ENCODE data around the gene CBLL1. TPM values are rescaled to one million over a fixed set of nuclear protein-coding genes. Genes with fewer than 3 reads are reported as not detected.

The CBLL1 gene
- total RNA-seq, 1 experiment from 2014 or later: 41.4 TPM

- no peaks in the 10 kb centered on the region for H3K36me3 ChIP-seq
- H3K27ac ChIP-seq: no peak within 1 kb of the TSS
- no peaks in the 10 kb centered on the region for H3K4me1 ChIP-seq (replicated peaks)
- no peak within 1 kb of the TSS for H3K4me3 ChIP-seq
- no peaks in the 10 kb centered on the region for H3K9me3 ChIP-seq (replicated peaks)
- 0 out of 2 replicates have a peak, but pooled peaks cover 4% of the 10 kb centered on the region for H3K27me3 ChIP-seq (replicated peaks)
- DNase-seq (ENCODE audit: low read depth in 1 of 2, low spot score in 2 of 2): no peak
These were observed 59.2 kb downstream of the CBLL1 start, which contains the start of gene SLC26A3 for GRCh38 chr7:107803009-107803610. Gene SLC26A3 (minus strand): TSS chr7:107803223. CDS start chr7:107794509, 8,714 bp downstream.

DNA sequence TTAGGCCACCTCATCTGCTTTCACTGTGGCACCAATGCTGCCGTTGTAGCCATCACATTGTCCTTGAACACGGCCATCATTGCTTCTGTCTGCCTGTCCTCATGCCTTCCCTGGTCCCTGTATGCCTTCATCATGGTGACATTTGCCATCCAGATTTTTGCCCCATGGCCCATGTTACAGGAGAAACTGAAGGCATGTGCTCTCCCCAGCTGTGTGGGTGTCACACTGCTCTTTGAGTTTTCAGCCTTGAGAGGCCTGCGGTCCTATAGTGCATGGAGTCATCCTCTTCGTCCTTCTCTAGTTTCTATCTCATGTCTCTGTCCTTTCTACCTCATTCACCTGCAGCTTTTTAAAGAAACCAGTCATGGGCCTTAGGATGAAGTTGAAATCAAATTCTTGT lies 65.2 kb downstream of the CBLL1 start:
- H3K36me3 ChIP-seq: no peaks in the 10 kb centered on the region
- H3K4me1 ChIP-seq (replicated peaks): no peaks in the 10 kb centered on the region
- H3K9me3 ChIP-seq (replicated peaks): no peaks in the 10 kb centered on the region
- H3K27me3 ChIP-seq (replicated peaks): 0 out of 2 replicates have a peak, but pooled peaks cover 2% of the 10 kb centered on the region
- H3K27ac ChIP-seq: no peak overlapping the region
- DNase-seq (ENCODE audit: low read depth in 1 of 2, low spot score in 2 of 2): no peak
- no peak overlapping the region for H3K4me3 ChIP-seq

DNA sequence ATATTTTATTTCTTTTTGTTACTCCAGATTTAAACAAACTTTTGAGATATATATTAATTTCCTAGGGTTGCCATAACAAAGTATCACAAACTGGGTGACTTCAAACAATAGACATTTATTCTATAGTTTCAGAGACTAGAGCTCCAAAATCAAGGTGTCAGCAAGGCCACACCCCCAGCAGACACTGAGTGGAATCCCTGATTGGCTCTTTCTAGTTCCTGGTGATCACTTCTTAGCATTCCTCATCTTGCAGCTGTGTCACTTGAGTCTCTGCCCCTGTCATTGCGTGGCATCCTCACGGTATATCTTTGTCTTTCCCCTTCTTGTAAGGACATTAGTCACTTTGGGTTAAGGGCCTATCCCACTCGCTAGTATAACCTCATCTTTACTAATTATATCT lies 66.7 kb downstream of the CBLL1 start:
- Histone ChIP-seq H3K27me3 (replicated peaks) (no peaks in the 10 kb centered on the region), H3K9me3 (replicated peaks) (no peaks in the 10 kb centered on the region)

More for the DNA sequence above, 66.7 kb downstream of the CBLL1 start:
- Histone ChIP-seq H3K4me1 (replicated peaks) (no peaks in the 10 kb centered on the region), H3K4me3 (no peak overlapping the region), H3K36me3 (no peaks in the 10 kb centered on the region), H3K27ac (no peak overlapping the region)
- DNase-seq (ENCODE audit: low read depth in 1 of 2, low spot score in 2 of 2): no peak

Other genes starting within 250 kb of the CBLL1 start
- gene COG5, start 180.2 kb upstream of the CBLL1 start, total RNA-seq (2014; rRNA removed; shearing (Covaris generic)): 25.2 and 53.7 TPM in 2 replicates
- 9.0 and 9.8 TPM in 2 replicates for gene DUS4L, start 180.2 kb upstream of the CBLL1 start, total RNA-seq (2014; rRNA removed; shearing (Covaris generic))
- gene BCAP29, start 163.9 kb upstream of the CBLL1 start, total RNA-seq (2014; rRNA removed; shearing (Covaris generic)): 176 and 207 TPM in 2 replicates
- gene SLC26A4, start 83.3 kb upstream of the CBLL1 start, total RNA-seq (2014; rRNA removed; shearing (Covaris generic)): 0.22 and 0.24 TPM in 2 replicates
- gene SLC26A3, start 59.1 kb downstream of the CBLL1 start, total RNA-seq (2014; rRNA removed; shearing (Covaris generic)): not detected in 2 replicates
- 113 and 119 TPM in 2 replicates for gene DLD, start 147.0 kb downstream of the CBLL1 start, total RNA-seq (2014; rRNA removed; shearing (Covaris generic))